ENCODE measurements around the gene LRRC1.

GRCh38 chr6:53919881-53920360 lies 125.1 kb downstream of the LRRC1 start:
- TF ChIP-seq YY1 (IDR thresholded peaks at IDR 0.05; ENCODE audit: insufficient read depth, insufficient read length) (no peak), SUZ12 (IDR thresholded peaks at IDR 0.05; ENCODE audit: extremely low read depth, insufficient read depth, insufficient read length) (no peak), ZNF274 (IDR thresholded peaks at IDR 0.05; ENCODE audit: low read depth, low read length) (no peak)

Data from NT2/D1 (cell line).